OCI-LY7 (cell line): Measurements from ENCODE around the gene CPEB1.

Experiments
- CTCF ChIP-seq: fragments of 200-600 bp; sonication (generic); conservative IDR thresholded peaks from 2 replicates; pipeline ENCODE4 v1.5.1; 2014; ENCODE audit warnings: mild to moderate bottlenecking, antibody characterized with exemption, low read length, moderate library complexity, mixed read lengths
- EZH2phosphoT487 ChIP-seq: fragments of 200-600 bp; sonication (generic); IDR thresholded peaks from 2 replicates; pipeline ENCODE4 v1.6.1; 2018; ENCODE audit warnings: low read depth, borderline replicate concordance, mild to moderate bottlenecking, mixed run types, antibody characterized with exemption, low read length, moderate library complexity, mixed read lengths

GRCh38 chr15:82613747-82614146, 33.4 kb downstream of the CPEB1 start:
- TF ChIP-seq CTCF (no peak), EZH2phosphoT487 (no peak)
